Suprapubic skin (tissue), 4 donors: Measurements from ENCODE around the gene ZNF224. TPM values are rescaled to one million over a fixed set of nuclear protein-coding genes. Genes with fewer than 3 reads are reported as not detected.

Experiments used
- DNase-seq, 2 donors: peaks; one replicate each; pipeline ENCODE4 v3.0.0-alpha.2; 2019; ENCODE audit warnings: low spot score in 2 of 2
- H3K27ac ChIP-seq: fragments of 200-600 bp; sonication (generic); one replicate; pipeline ENCODE4 v1.5.1; 2019
- H3K27me3 ChIP-seq: fragments of 200-600 bp; sonication (generic); one replicate; pipeline ENCODE4 v1.5.1; 2019
- H3K36me3 ChIP-seq: fragments of 200-600 bp; sonication (generic); one replicate; pipeline ENCODE4 v1.5.1; 2019
- H3K4me1 ChIP-seq: fragments of 200-600 bp; sonication (generic); one replicate; pipeline ENCODE4 v1.5.1; 2019
- H3K4me3 ChIP-seq: fragments of 200-600 bp; sonication (generic); one replicate; pipeline ENCODE4 v1.5.1; 2019; ENCODE audit warnings: mild to moderate bottlenecking
- H3K9me3 ChIP-seq: fragments of 200-600 bp; sonication (generic); one replicate; pipeline ENCODE4 v1.5.1; 2019
- CTCF ChIP-seq, 2 donors: fragments of 200-600 bp in 1 of 2; fragments of 450-650 bp in 1 of 2; sonication (generic) in 1 of 2; IDR thresholded peaks; one replicate each; pipeline ENCODE4 v1.5.1; 2016 to 2019; ENCODE audit warnings: antibody characterized with exemption in 2 of 2, mild to moderate bottlenecking in 1 of 2, moderate library complexity in 1 of 2
- EP300 ChIP-seq: sonication (generic); formaldehyde crosslinking; IDR thresholded peaks from one replicate; pipeline ENCODE4 v1.6.1; 2017; ENCODE audit warnings: antibody characterized with exemption
- POLR2A ChIP-seq, 2 donors: fragments of 450-650 bp; IDR thresholded peaks; one replicate each; pipeline ENCODE4 v1.6.1; 2017; ENCODE audit warnings: antibody characterized with exemption in 2 of 2, mild to moderate bottlenecking in 2 of 2, moderate library complexity in 2 of 2
- POLR2AphosphoS5 ChIP-seq, 3 donors: sonication (generic); formaldehyde crosslinking; IDR thresholded peaks; one replicate each; pipeline ENCODE4 v1.6.1; 2017; ENCODE audit warnings: antibody characterized with exemption in 3 of 3
- WGBS: methylation state at CpG from one replicate; pipeline ENCODE4 v1.1.5; 2018; 5-methylcytosine and 5-hydroxymethylcytosine counted together
- total RNA-seq, 4 donors: library from RNA; depleted of rRNA; stranded (reverse); fragments of >200 nt; gene quantifications; one replicate each; pipeline ENCODE4 v1.1.0, GENCODE V29; 2016

ZNF224 gene
- total RNA-seq, 4 donors from 2014 or later = 11.5 to 43.9 (median 19.8) TPM

GRCh38 chr19:44156475-44156874, 62.3 kb downstream of the ZNF224 start:
- no peak overlapping the region for H3K27ac ChIP-seq
- H3K4me1 ChIP-seq = no peaks in the 10 kb centered on the region
- no peaks in the 10 kb centered on the region for H3K27me3 ChIP-seq
- DNase-seq = no peak
- H3K9me3 ChIP-seq = peaks cover 76% of the 10 kb centered on the region
- peaks cover 66% of the 10 kb centered on the region for H3K36me3 ChIP-seq
- TF ChIP-seq CTCF (IDR thresholded peaks at IDR 0.05) (no peak), EP300 (no peak), POLR2AphosphoS5 (IDR thresholded peaks at IDR 0.05) (no peak), POLR2A (IDR thresholded peaks at IDR 0.05) (no peak)
- no peak overlapping the region for H3K4me3 ChIP-seq
- WGBS = 98% methylated on average over 2 of the region's 2 CpGs

Other genes starting within 250 kb of the ZNF224 start
- 1 to 10 TPM in 2 of 4 donors, under 1 TPM in 2; 0.72 to 1.6 (median 1.2) TPM for gene ZNF404, start 210.4 kb upstream of the ZNF224 start, total RNA-seq
- 10 to 100 TPM in 2 of 4 donors, 1 to 10 TPM in 2; 5.8 to 10.8 (median 9.9) TPM for gene ZNF45, start 159.1 kb upstream of the ZNF224 start, total RNA-seq
- gene ZNF221, start 143.1 kb upstream of the ZNF224 start, total RNA-seq = 1 to 10 TPM; 2.1 to 6.8 (median 3.0) TPM
- 1 to 10 TPM; 2.2 to 10.0 (median 8.0) TPM for gene ZNF155, start 110.2 kb upstream of the ZNF224 start, total RNA-seq
- 10 to 100 TPM in 1 of 4 donors, 1 to 10 TPM in 3; 1.7 to 11.3 (median 2.3) TPM for gene ZNF230, start 91.4 kb upstream of the ZNF224 start, total RNA-seq
- 1 to 10 TPM; 2.7 to 4.3 (median 3.4) TPM for gene ZNF222, start 69.0 kb upstream of the ZNF224 start, total RNA-seq
- gene ZNF223, start 42.3 kb upstream of the ZNF224 start, total RNA-seq = 10 to 100 TPM in 1 of 4 donors, 1 to 10 TPM in 3; 1.3 to 13.4 (median 5.7) TPM
- gene ZNF284, start 22.2 kb upstream of the ZNF224 start, total RNA-seq = 1 to 10 TPM; 1.2 to 4.9 (median 1.3) TPM
- gene ZNF225, start 19.0 kb downstream of the ZNF224 start, total RNA-seq = 1 to 10 TPM; 1.5 to 5.4 (median 3.7) TPM
- 1 to 10 TPM; 2.6 to 9.0 (median 6.8) TPM for gene ZNF234, start 47.2 kb downstream of the ZNF224 start, total RNA-seq
- 10 to 100 TPM; 12.1 to 20.1 (median 13.5) TPM for gene ZNF226, start 70.7 kb downstream of the ZNF224 start, total RNA-seq
- gene ZNF227, start 118.2 kb downstream of the ZNF224 start, total RNA-seq = 10 to 100 TPM in 2 of 4 donors, 1 to 10 TPM in 2; 8.5 to 24.0 (median 15.5) TPM
- gene ZNF233, start 165.5 kb downstream of the ZNF224 start, total RNA-seq = under 1 TPM in 2 of 4 donors, not detected in 2; 0.24 to 0.38 TPM
- gene ZNF235, start 210.7 kb downstream of the ZNF224 start, total RNA-seq = 10 to 100 TPM in 1 of 4 donors, 1 to 10 TPM in 3; 2.1 to 11.8 (median 7.0) TPM